ENCODE measurements around the gene FUOM.
A peak's percentile ranks its signal among the peaks of the same experiment; 100 is the strongest.
"Not testable (repeated sequence)": the region's sequence is repeated elsewhere in the genome, so short reads cannot be mapped to it uniquely, and the experiment has no call there.

FUOM gene

GRCh38 chr10:133388236-133388972, 30.6 kb upstream of the FUOM start:
- DNase-seq (ENCODE audit: low spot score) = no peak

GRCh38 chr10:133386951-133387350, 29.1 kb upstream of the FUOM start:
- DNase-seq (ENCODE audit: low spot score) = not testable (repeated sequence)

GRCh38 chr10:133385214-133385613, 27.4 kb upstream of the FUOM start:
- DNase-seq (ENCODE audit: low spot score) = no peak

- no peak for DNase-seq (ENCODE audit: low spot score)
These were observed 26.3 kb upstream of the FUOM start for GRCh38 chr10:133384071-133384470.

- DNase-seq (ENCODE audit: low spot score) = no peak
These were observed 25.7 kb upstream of the FUOM start for GRCh38 chr10:133383551-133383950.

GRCh38 chr10:133381036-133381435, 23.2 kb upstream of the FUOM start:
- no peak for DNase-seq (ENCODE audit: low spot score)

- no peak for DNase-seq (ENCODE audit: low spot score)
These were observed 22.2 kb upstream of the FUOM start for GRCh38 chr10:133379801-133380666.

GRCh38 chr10:133379152-133379800, 21.5 kb upstream of the FUOM start, which contains the start of gene PAOX:
Gene PAOX (plus strand): TSS chr10:133379262. CDS start chr10:133379317, 55 bp downstream.
- peak; percentile 88 for DNase-seq (ENCODE audit: low spot score)

GRCh38 chr10:133378251-133379096, 20.7 kb upstream of the FUOM start:
- peak; percentile 78 for DNase-seq (ENCODE audit: low spot score)

GRCh38 chr10:133377818-133378250, 20.0 kb upstream of the FUOM start:
- no peak for DNase-seq (ENCODE audit: low spot score)

GRCh38 chr10:133377025-133377817, 19.4 kb upstream of the FUOM start:
- no peak for DNase-seq (ENCODE audit: low spot score)

GRCh38 chr10:133376183-133376582, 18.4 kb upstream of the FUOM start:
- DNase-seq (ENCODE audit: low spot score) = not testable (repeated sequence)

GRCh38 chr10:133375357-133376115, 17.7 kb upstream of the FUOM start:
- no peak for DNase-seq (ENCODE audit: low spot score)

GRCh38 chr10:133373174-133374090, 15.6 kb upstream of the FUOM start, which contains the start of gene ECHS1:
Gene ECHS1 (minus strand): TSS chr10:133373354. CDS start chr10:133373333, 21 bp downstream.
- peak; percentile 99 for DNase-seq (ENCODE audit: low spot score)

- no peak for DNase-seq (ENCODE audit: low spot score)
These were observed 14.7 kb upstream of the FUOM start for GRCh38 chr10:133372507-133372906.

- DNase-seq (ENCODE audit: low spot score) = no peak
These were observed 12.4 kb upstream of the FUOM start for GRCh38 chr10:133370030-133370786.

- no peak for DNase-seq (ENCODE audit: low spot score)
These were observed 10.3 kb upstream of the FUOM start for GRCh38 chr10:133368153-133368552.

- not testable (repeated sequence) for DNase-seq (ENCODE audit: low spot score)
These were observed 9.6 kb upstream of the FUOM start for GRCh38 chr10:133367461-133367860.

All from hepatic stellate cell (primary cell).